ENCODE measurements around the gene ENTR1.
A peak's percentile ranks its signal among the peaks of the same experiment; 100 is the strongest.
"Not testable (repeated sequence)": the region's sequence is repeated elsewhere in the genome, so short reads cannot be mapped to it uniquely, and the experiment has no call there.

Gene ENTR1

GRCh38 chr9:136419092-136419420 is 8.6 kb upstream of the ENTR1 start:
- no peak for DNase-seq (ENCODE audit: low read depth in 1 of 2, low spot score in 1 of 2)

- no peak for DNase-seq (ENCODE audit: low read depth in 1 of 2, low spot score in 1 of 2)
These were observed 8.0 kb upstream of the ENTR1 start for GRCh38 chr9:136418182-136419091.

DNA sequence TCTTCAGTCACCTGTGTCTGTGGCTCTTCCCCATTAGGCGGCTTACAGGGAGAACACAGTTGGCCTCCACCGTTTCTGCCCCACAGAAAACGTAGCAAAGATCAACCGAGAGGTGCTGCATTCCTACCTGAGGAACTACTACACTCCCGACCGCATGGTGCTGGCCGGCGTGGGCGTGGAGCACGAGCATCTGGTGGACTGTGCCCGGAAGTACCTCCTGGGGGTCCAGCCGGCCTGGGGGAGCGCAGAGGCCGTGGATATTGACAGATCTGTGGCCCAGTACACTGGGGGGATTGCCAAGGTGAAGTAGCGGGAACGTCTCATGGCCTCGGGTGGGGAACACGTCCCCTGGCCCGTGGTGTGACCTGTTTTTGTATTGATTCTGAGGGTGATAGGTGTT is 6.5 kb upstream of the ENTR1 start:
- no peak for DNase-seq (ENCODE audit: low read depth in 1 of 2, low spot score in 1 of 2)

DNA sequence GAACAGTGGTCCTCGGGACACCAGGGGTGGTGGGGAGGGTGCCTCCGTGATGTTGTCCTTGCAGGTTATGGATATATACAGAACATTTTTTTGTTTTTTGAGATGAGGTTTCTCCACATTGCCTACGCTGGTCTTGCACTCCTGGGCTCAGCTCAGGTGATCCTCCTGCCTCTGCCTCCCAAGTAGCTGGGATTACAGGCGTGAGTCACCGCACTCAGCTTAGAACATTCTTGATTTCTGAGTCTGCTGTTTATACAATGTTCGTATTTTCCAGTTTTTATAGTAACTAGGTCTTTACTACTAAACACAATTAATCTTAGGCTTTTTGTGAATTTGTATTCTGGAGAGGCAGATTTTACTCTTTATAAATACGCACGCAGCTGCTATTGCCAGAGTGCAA is 6.0 kb upstream of the ENTR1 start:
- no peak for DNase-seq (ENCODE audit: low read depth in 1 of 2, low spot score in 1 of 2)

- no peak for DNase-seq (ENCODE audit: low read depth in 1 of 2, low spot score in 1 of 2)
These were observed 2.5 kb upstream of the ENTR1 start for GRCh38 chr9:136412962-136413361.

- no peak for DNase-seq (ENCODE audit: low read depth in 1 of 2, low spot score in 1 of 2)
These were observed 964 bp upstream of the ENTR1 start for GRCh38 chr9:136411378-136411777.

DNA sequence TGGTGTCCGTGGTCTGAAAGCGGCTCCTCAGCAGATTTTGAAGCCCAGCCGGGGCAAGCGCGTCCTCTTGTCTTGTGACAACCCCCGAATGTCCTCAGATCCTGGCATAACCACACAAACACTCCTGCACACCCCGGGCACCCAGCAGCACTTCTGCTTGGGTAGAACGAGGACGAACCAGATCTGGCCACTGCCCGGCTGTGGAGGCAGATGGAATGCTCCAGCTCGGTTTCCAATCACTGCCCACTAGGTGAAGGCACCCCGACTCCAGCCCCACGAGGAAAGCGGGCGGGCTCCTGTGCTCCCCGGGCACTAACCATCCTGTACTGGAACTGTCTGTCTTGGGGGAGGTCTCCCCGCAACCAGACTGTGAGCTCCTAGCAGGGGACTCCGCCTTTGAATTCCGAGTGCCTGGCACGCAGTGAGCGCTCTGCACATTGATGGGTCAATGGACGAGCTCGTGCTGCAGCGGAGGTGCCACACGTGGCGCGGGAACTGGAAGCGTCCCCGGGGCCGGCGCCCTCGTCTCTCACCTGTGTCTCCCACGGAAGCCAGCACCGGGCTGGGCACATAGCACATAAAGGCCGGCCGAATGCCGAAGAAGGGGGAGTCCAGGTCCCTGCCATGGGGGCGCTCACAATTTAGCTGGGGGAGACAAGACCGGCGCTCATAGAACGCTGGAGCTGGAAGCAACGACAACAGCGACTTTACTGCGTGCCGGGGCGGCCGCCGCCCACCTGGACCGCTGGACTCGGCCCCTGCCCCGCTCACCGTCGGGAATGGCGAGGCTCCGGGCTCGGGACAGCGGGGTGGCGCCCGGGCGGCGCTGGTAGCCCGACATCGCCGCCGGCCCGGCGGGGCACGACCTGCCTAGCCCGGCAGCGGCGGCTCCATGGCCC is 608 bp downstream of the ENTR1 start:
- peak in 1 of 2 donors; percentile 24 for DNase-seq (ENCODE audit: low read depth in 1 of 2, low spot score in 1 of 2)

- DNase-seq (ENCODE audit: low read depth in 1 of 2, low spot score in 1 of 2), result no peak
These were observed 2.5 kb downstream of the ENTR1 start for GRCh38 chr9:136407911-136408310.

DNA sequence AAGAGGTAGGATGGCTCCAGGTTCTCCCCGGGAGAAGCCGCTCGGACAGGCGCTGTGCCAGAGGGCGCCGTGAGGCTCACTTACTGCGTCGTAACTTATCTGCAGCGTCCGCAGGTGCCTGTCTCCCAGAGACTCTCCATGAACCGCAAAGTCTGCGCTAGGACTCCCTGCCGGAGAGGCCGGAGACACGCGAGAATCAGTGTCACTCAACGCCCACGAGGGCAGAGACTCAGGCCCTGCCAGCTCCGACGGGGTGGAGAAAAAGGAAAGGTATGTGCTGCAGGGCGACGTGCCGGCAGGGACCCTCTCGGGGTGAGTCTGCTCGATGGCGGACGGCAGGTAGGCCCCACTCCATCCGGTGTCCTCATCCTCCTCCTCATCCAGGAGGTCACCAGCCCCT is 3.4 kb downstream of the ENTR1 start:
- not testable (repeated sequence) for DNase-seq (ENCODE audit: low read depth in 1 of 2, low spot score in 1 of 2)

- DNase-seq (ENCODE audit: low read depth in 1 of 2, low spot score in 1 of 2), result not testable (repeated sequence)
These were observed 4.5 kb downstream of the ENTR1 start for GRCh38 chr9:136405904-136406303.

- DNase-seq (ENCODE audit: low read depth in 1 of 2, low spot score in 1 of 2), result no peak
These were observed 4.9 kb downstream of the ENTR1 start for GRCh38 chr9:136405481-136405880.

DNA sequence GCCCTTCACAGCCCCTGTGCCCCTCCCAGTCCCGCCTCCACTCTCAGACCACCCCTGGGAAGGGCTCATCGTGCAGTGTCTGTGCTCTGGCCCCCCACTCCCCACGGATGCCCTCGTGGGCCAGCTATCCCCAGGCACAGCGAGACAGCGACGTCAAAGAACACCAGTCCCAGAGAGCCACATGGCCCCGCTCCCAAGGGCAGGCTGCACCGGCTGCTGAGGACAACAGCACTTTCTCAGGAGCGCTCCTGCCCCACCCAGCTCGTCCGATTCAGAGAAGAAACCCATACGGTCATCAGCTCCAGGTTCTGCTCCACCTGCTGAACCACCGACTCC is 5.6 kb downstream of the ENTR1 start:
- no peak for DNase-seq (ENCODE audit: low read depth in 1 of 2, low spot score in 1 of 2)

GRCh38 chr9:136403915-136404800 is 6.3 kb downstream of the ENTR1 start:
- no peak for DNase-seq (ENCODE audit: low read depth in 1 of 2, low spot score in 1 of 2)

GRCh38 chr9:136403538-136403914 is 6.9 kb downstream of the ENTR1 start:
- peak; percentile 46 to 64 for DNase-seq (ENCODE audit: low read depth in 1 of 2, low spot score in 1 of 2)

- no peak for DNase-seq (ENCODE audit: low read depth in 1 of 2, low spot score in 1 of 2)
These were observed 8.3 kb downstream of the ENTR1 start for GRCh38 chr9:136402067-136402466.

DNA sequence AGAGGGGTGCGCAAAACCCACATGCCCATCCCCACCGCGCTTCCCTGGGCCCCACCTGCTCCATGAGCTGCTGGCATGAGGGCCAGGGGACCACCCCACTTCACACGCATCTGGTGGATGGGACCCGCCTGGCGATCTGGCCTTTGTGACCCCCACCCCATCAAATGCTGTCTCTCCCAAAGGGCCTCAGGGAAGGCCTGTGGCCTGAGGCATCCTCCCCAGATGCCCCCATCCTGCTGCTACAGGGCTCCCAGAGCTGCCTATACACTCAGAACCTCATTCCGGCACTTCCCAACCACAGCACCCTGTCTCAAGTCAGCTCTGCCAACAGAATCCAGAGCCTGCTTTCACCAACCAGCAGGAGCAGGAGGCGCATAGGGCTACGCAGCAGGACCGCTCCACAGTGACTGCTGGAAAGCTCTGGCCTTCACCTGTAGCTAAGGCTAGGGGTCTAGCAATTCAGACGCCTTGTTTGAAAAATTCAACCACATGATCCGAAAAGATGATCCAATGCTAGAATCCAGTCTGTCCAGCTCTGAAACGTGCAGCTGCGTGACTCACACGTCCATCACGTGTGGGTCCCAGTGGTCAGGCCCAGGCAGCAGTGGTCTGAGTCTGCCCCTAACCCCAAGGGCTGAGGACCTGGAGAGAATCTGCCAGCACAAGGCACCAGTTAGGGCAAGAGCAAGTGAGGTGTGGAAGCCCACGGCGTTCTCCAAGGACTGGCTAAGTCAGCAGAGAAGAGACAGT is 9.1 kb downstream of the ENTR1 start:
- DNase-seq (ENCODE audit: low read depth in 1 of 2, low spot score in 1 of 2), result no peak

- DNase-seq (ENCODE audit: low read depth in 1 of 2, low spot score in 1 of 2), result peak; percentile 73 to 78
These were observed 10.2 kb downstream of the ENTR1 start, which contains the start of gene SNAPC4 for GRCh38 chr9:136400038-136400834. SNAPC4 (minus strand) TSS chr9:136400170; CDS start chr9:136398428, 1,742 bp downstream.

DNA sequence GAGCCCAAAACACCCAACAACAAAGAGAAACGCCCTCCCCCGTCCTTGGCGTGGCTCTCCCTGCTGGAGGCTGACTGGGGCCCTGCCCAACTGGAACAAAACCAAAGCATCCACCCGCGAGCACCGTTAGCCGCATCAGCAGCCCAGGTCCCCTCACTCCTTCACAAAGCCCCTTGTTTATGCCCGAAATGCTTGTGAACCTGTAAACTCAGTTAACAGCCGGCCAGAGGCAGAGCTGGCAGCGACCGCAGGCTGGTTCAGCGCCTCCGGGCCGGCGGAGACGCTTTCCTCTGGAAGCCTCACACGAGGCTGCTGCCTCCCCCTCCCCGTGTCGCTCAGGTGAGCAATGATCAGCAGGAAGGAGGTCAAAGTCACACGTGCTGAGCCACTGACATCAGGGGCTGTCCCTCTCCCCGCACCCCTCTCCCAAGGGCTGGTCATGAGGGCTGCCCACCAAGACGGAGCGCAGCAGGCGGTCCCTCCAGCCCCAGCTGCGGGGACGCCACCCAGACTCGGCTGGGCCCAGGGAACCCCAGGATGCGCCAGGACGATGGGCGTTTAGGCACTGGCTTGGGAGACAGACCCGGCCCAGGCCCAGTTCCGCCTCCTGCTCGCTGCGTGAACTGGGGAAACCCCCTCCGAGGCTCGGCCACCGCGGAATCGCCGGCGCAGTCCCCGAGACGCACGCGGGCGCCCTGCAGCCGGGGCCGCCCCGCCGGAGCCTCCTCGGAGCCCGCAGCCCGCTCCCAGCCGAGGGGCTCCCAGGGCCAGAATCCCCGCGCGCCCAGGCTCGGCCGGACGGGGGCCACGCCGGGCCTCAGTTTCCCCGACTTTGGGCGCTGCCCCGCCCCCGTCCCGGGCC is 11.0 kb downstream of the ENTR1 start:
- DNase-seq (ENCODE audit: low read depth in 1 of 2, low spot score in 1 of 2), result no peak

DNA sequence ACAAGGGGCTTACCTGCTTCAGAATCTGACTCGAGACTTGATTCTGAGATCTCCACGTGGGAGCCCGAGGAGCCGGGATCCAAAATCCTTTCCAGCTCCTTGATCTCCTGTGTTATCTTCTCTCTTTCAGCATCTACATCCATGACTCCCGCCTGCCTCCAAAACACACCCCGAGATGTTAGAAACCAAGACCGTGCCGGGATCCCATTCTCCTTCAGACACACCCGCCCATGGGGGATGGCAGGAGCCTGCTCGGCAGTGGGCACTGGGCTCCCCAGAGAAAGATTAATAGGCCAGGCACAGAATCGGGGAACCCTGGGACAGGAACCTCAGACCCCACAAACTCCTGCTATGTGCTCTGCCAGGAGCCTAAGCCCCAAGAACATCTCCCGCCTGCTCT is 12.1 kb downstream of the ENTR1 start:
- no peak for DNase-seq (ENCODE audit: low read depth in 1 of 2, low spot score in 1 of 2)
